ENCODE data around the gene NEK4. TPM values are rescaled to one million over a fixed set of nuclear protein-coding genes. Genes with fewer than 3 reads are reported as not detected.

NEK4 gene
- total and polyA plus RNA-seq, 2 of the 13 experiments (the other 11 are each of a cell fraction or from before 2014, with no cell fraction given): 16.5 to 38.0 TPM

GRCh38 chr3:52794612-52795099 is 23.9 kb upstream of the NEK4 start, which contains the start of gene ITIH3 (continued):
- TF ChIP-seq MIXL1 (CRISPR knock-in tag; IDR thresholded peaks at IDR 0.05): 0 out of 2 replicates have a peak, but pooled peaks have one; percentile 42
- no peak for TF ChIP-seq CEBPB (IDR thresholded peaks at IDR 0.05; ENCODE audit: borderline replicate concordance, low read depth, low read length)
- 0 out of 2 replicates have a peak, but pooled peaks have one; percentile 35 for TF ChIP-seq ZNF605 (CRISPR knock-in tag; IDR thresholded peaks at IDR 0.05)
- TF ChIP-seq ZNF660 (CRISPR knock-in tag; IDR thresholded peaks at IDR 0.05; ENCODE audit: borderline replicate concordance, low read depth): no peak
- no peak for TF ChIP-seq MNT (IDR thresholded peaks at IDR 0.05)
- TF ChIP-seq ZNF256 (CRISPR knock-in tag; conservative IDR thresholded peaks at IDR 0.05): no peak
- no peak for TF ChIP-seq MTA3 (CRISPR knock-in tag; IDR thresholded peaks at IDR 0.05)
- TF ChIP-seq RXRB (CRISPR knock-in tag; IDR thresholded peaks at IDR 0.05; ENCODE audit: borderline replicate concordance): peak; percentile 95
- no peak; the same call in 1 of the 2 replicates for TF ChIP-seq HOXD1 (CRISPR knock-in tag; IDR thresholded peaks at IDR 0.05)
- no peak for TF ChIP-seq TSC22D2 (CRISPR knock-in tag; IDR thresholded peaks at IDR 0.05; ENCODE audit: borderline replicate concordance)
- TF ChIP-seq MAF1 (CRISPR knock-in tag; IDR thresholded peaks at IDR 0.05; ENCODE audit: borderline replicate concordance): no peak
- peak; percentile 93 to 96 for TF ChIP-seq NR2F1 (CRISPR knock-in tag; IDR thresholded peaks at IDR 0.05)
- TF ChIP-seq MAX (IDR thresholded peaks at IDR 0.05): peak; percentile 54
- TF ChIP-seq CSRNP1 (CRISPR knock-in tag; IDR thresholded peaks at IDR 0.05): 0 out of 2 replicates have a peak, but pooled peaks have one; percentile 18
- TF ChIP-seq ATF2 (CRISPR knock-in tag; IDR thresholded peaks at IDR 0.05): 0 out of 2 replicates have a peak, but pooled peaks have one; percentile 0
- TF ChIP-seq GATA4 (IDR thresholded peaks at IDR 0.05; ENCODE audit: borderline replicate concordance, low read depth): no peak
- TF ChIP-seq ZNF766 (CRISPR knock-in tag; IDR thresholded peaks at IDR 0.05; ENCODE audit: borderline replicate concordance): no peak
- TF ChIP-seq ARNTL (CRISPR knock-in tag; IDR thresholded peaks at IDR 0.05): no peak
- 0 out of 2 replicates have a peak, but pooled peaks have one; percentile 55 for TF ChIP-seq ZNF44 (CRISPR knock-in tag; IDR thresholded peaks at IDR 0.05)
- TF ChIP-seq SSRP1 (CRISPR knock-in tag; IDR thresholded peaks at IDR 0.05): no peak
- TF ChIP-seq PAWR (CRISPR knock-in tag; IDR thresholded peaks at IDR 0.05; ENCODE audit: borderline replicate concordance): no peak
- no peak for TF ChIP-seq E2F5 (CRISPR knock-in tag; conservative IDR thresholded peaks at IDR 0.05)
- no peak; the same call in 1 of the 2 replicates for TF ChIP-seq ZNF580 (CRISPR knock-in tag; IDR thresholded peaks at IDR 0.05; ENCODE audit: borderline replicate concordance, low read depth)
- no peak for TF ChIP-seq CENPBD1 (CRISPR knock-in tag; IDR thresholded peaks at IDR 0.05; ENCODE audit: borderline replicate concordance, low read depth)

Data from HepG2 (cell line).